IPS-18a (cell line): ENCODE data around the gene FOXP1.
"Not testable (repeated sequence)": the region's sequence is repeated elsewhere in the genome, so short reads cannot be mapped to it uniquely, and the experiment has no call there.

Experiments
- H3K27ac ChIP-seq: one replicate; pipeline ENCODE4 v1.5.1; 2013; ENCODE audit warnings: low read length
- H3K27me3 ChIP-seq: one replicate; pipeline ENCODE4 v1.6.1; 2013; ENCODE audit warnings: mild to moderate bottlenecking, low read length; ENCODE audit not compliant: control insufficient read depth, insufficient read depth
- H3K36me3 ChIP-seq: one replicate; pipeline ENCODE4 v1.6.1; 2013; ENCODE audit warnings: low read depth, low read length; ENCODE audit not compliant: control insufficient read depth
- H3K4me1 ChIP-seq: one replicate; pipeline ENCODE4 v1.6.1; 2013; ENCODE audit warnings: low read depth, low read length; ENCODE audit not compliant: control insufficient read depth
- H3K4me3 ChIP-seq: one replicate; pipeline ENCODE4 v1.5.1; 2013; ENCODE audit warnings: low read length
- H3K9ac ChIP-seq: one replicate; pipeline ENCODE4 v1.6.1; 2013; ENCODE audit warnings: mild to moderate bottlenecking, low read length, moderate library complexity
- H3K9me3 ChIP-seq: one replicate; pipeline ENCODE4 v1.6.1; 2013; ENCODE audit warnings: low read depth, low read length; ENCODE audit not compliant: control insufficient read depth

The FOXP1 gene

DNA sequence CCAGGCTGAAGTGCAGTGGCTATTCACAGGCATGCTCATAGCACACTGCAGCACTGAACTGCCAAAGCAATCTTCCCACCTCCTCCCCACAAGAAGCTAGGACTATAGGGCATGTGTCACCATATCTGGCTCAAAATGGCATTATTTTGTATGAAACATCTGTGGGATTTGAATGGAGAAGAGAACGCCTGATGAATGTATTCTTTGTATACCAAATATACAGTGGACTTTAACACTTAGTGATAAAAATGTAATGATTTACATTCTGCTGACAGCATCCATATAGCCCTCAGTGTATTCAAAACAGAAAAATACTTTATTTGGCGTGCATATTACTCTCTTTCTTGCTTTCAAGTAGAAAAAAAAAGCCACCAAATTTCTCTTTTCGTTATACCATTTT, 257.8 kb downstream of the FOXP1 start:
- Histone ChIP-seq H3K9ac (no peak overlapping the region), H3K9me3 (no peaks in the 10 kb centered on the region), H3K4me3 (no peak overlapping the region), H3K27ac (no peak overlapping the region), H3K36me3 (no peaks in the 10 kb centered on the region), H3K4me1 (no peaks in the 10 kb centered on the region), H3K27me3 (no peaks in the 10 kb centered on the region)

DNA sequence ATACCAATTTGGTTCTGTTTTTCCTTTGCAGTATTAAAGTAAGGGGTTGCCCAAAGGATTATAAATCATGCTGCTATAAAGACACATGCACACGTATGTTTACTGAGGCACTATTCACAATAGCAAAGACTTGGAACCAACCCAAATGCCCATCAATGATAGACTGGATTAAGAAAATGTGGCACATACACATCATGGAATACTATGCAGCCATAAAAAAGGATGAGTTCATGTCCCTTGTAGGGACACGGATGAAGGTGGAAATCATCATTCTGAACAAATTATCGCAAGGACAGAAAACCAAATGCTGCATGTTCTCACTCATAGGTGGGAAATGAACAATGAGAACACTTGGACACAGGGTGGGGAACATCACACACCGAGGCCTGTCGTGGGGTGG, 259.3 kb downstream of the FOXP1 start:
- not testable (repeated sequence) for H3K27ac ChIP-seq, H3K4me1 ChIP-seq, H3K9ac ChIP-seq, H3K9me3 ChIP-seq, H3K27me3 ChIP-seq, H3K36me3 ChIP-seq, H3K4me3 ChIP-seq

DNA sequence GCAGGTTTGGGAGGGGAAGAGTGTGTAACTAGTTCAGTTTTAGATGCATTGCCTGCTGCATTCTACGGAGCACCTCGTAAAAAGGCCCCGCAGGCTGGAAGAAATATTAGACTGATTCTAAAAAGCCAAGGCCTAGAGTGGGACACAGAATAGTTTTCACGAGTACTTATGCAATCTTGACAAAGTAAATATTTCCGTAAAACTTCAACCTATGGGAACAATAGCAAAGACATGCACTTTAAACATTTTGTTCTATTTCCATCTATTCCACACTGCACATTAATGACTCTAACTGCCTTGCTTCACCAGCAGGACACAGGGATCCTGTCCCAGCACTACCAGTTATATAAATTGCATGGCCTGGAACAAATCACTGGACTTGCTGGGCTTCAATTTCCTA, 260.0 kb downstream of the FOXP1 start:
- Histone ChIP-seq H3K9me3 (no peaks in the 10 kb centered on the region), H3K4me1 (no peaks in the 10 kb centered on the region), H3K27ac (no peak overlapping the region), H3K4me3 (no peak overlapping the region), H3K36me3 (no peaks in the 10 kb centered on the region), H3K27me3 (no peaks in the 10 kb centered on the region), H3K9ac (no peak overlapping the region)

DNA sequence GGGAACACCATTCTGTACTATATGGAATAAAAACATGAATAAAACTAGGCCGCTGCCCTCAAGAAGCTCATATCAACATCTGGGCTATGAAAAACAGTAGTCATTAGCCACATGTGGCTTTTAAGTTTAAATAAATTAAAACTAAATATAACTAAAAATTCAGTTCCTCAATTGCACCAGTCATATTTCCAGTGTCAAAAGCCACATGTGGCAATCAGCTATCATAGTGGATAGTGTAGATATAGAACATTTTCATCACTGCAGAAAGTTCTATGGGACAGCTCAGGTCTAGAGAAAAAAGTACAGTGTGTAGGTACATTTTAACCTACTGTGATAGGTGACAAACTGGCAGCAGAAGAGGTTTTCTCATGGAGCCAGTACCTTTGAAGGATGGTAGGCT, 261.4 kb downstream of the FOXP1 start:
- no peaks in the 10 kb centered on the region for H3K9me3 ChIP-seq
- no peaks in the 10 kb centered on the region for H3K4me1 ChIP-seq
- H3K9ac ChIP-seq, result no peak overlapping the region
- no peaks in the 10 kb centered on the region for H3K27me3 ChIP-seq
- no peak overlapping the region for H3K4me3 ChIP-seq
- no peak overlapping the region for H3K27ac ChIP-seq
- no peaks in the 10 kb centered on the region for H3K36me3 ChIP-seq

DNA sequence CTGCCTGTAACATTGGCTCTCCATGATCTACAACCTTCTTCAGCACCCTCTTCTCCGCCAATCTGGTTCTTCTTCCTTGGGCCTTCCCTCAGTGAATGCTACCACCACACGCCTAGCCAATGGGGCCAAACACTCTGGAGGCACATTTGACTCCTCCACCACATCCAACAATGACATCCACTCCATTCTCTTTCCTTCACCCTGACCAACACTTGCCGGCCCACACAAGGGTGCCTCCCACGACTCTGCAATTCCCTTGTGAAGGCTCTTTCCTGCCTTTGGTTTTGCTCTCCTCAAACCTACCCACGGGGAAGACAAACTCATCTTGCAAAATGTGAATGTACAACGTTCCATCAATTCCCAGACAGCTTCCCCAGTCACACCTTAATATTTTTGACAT, 263.8 kb downstream of the FOXP1 start:
- no peak overlapping the region for H3K9ac ChIP-seq
- H3K27ac ChIP-seq, result no peak overlapping the region
- no peaks in the 10 kb centered on the region for H3K4me1 ChIP-seq
- H3K36me3 ChIP-seq, result no peaks in the 10 kb centered on the region
- H3K9me3 ChIP-seq, result no peaks in the 10 kb centered on the region
- H3K4me3 ChIP-seq, result no peak overlapping the region
- H3K27me3 ChIP-seq, result no peaks in the 10 kb centered on the region

GRCh38 chr3:71318458-71318827, 265.1 kb downstream of the FOXP1 start:
- Histone ChIP-seq H3K36me3 (no peaks in the 10 kb centered on the region), H3K4me3 (no peak overlapping the region), H3K4me1 (no peaks in the 10 kb centered on the region), H3K27ac (no peak overlapping the region), H3K9me3 (no peaks in the 10 kb centered on the region), H3K9ac (no peak overlapping the region), H3K27me3 (no peaks in the 10 kb centered on the region)

GRCh38 chr3:71317749-71318457, 265.6 kb downstream of the FOXP1 start:
- Histone ChIP-seq H3K36me3 (no peaks in the 10 kb centered on the region), H3K27me3 (no peaks in the 10 kb centered on the region), H3K9ac (no peak overlapping the region), H3K4me3 (no peak overlapping the region), H3K27ac (no peak overlapping the region), H3K9me3 (no peaks in the 10 kb centered on the region), H3K4me1 (no peaks in the 10 kb centered on the region)

DNA sequence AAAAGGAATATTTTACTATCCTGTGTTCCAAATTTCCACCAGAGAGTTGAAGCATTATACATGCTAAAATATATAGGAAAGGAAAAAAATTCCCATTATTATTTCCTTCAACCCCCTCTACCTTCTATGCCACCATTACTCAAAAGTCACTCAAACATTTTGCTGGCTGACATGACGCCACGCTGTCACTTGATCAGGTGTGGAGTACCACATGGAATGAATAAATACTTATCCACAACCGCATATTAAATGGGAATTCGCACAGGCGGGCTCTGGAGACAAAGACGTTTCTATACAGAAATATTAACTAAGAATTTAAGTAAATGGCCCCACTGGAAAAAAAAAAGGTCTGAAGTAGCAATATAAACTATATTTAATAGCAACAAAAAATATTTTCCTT, 266.4 kb downstream of the FOXP1 start:
- no peaks in the 10 kb centered on the region for H3K36me3 ChIP-seq

DNA sequence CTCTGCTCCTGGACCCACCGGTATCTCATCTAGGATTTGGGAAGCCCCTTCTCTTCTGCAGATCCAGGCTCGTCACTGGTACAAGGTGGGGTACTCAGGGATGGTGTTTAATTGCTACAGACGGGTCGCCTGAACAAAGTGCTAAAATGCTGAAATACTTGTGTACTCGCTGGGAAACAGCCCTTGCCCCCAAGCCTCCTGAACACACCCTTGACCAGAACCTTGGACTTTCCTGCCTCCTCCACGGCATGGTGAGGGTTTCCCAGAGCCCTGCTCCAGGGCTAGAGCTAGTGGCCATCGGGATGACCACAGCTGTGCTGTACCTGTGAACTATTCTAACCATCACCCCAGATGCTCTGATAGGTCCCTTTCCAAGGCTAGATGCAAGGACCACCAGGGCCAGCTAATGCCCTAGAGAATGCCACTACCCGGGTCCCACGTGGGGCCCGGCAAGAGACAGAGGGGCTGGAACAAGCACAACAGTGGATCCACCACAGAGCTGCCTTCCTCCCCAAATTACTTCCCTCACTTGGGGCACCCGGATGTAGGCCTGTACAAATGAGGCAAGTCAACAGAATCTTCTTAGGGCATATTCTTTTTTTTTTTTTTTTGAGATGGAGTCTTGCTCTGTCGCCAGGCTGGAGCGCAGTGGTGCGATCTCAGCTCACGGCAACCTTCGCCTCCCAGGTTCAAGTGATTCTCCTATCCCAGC, 267.3 kb downstream of the FOXP1 start:
- no peak overlapping the region for H3K27ac ChIP-seq

More for the DNA sequence above, 266.4 kb downstream of the FOXP1 start:
- Histone ChIP-seq H3K4me3 (no peak overlapping the region), H3K4me1 (no peaks in the 10 kb centered on the region), H3K27me3 (no peaks in the 10 kb centered on the region), H3K27ac (no peak overlapping the region), H3K9ac (no peak overlapping the region), H3K9me3 (no peaks in the 10 kb centered on the region)

GRCh38 chr3:71315431-71315830, 268.1 kb downstream of the FOXP1 start:
- Histone ChIP-seq H3K9me3 (no peaks in the 10 kb centered on the region), H3K36me3 (no peaks in the 10 kb centered on the region), H3K9ac (no peak overlapping the region), H3K4me3 (no peak overlapping the region), H3K27me3 (no peaks in the 10 kb centered on the region), H3K27ac (no peak overlapping the region), H3K4me1 (peaks cover 1% of the 10 kb centered on the region)

More for the DNA sequence above, 267.3 kb downstream of the FOXP1 start:
- H3K9me3 ChIP-seq, result no peaks in the 10 kb centered on the region
- H3K36me3 ChIP-seq, result no peaks in the 10 kb centered on the region
- no peak overlapping the region for H3K9ac ChIP-seq
- no peak overlapping the region for H3K4me3 ChIP-seq
- no peaks in the 10 kb centered on the region for H3K27me3 ChIP-seq
- no peaks in the 10 kb centered on the region for H3K4me1 ChIP-seq

DNA sequence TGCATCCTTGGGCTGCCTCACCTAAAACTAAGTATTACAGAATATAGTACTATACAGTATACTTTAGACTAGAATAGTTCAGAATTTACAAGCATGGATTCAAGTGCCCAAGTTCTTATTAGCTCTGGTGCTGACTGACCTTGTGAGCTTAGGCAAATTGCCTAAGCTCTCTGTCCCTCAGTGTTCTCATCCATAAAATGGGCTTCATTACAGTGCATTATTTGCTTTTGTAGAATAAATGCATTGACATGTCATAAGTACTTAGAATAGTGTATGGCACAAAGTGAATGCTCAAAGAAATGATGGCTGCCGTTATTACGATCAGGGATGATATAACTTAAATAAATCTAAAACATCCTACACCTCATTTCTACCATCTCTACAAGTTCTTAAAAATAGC, 269.7 kb downstream of the FOXP1 start:
- Histone ChIP-seq H3K9ac (no peak overlapping the region), H3K4me3 (no peak overlapping the region), H3K9me3 (no peaks in the 10 kb centered on the region), H3K36me3 (no peaks in the 10 kb centered on the region), H3K27ac (no peak overlapping the region), H3K4me1 (peaks cover 7% of the 10 kb centered on the region), H3K27me3 (no peaks in the 10 kb centered on the region)

- no peak overlapping the region for H3K27ac ChIP-seq
- H3K4me3 ChIP-seq, result no peak overlapping the region
- H3K27me3 ChIP-seq, result no peaks in the 10 kb centered on the region
- no peaks in the 10 kb centered on the region for H3K36me3 ChIP-seq
- no peaks in the 10 kb centered on the region for H3K9me3 ChIP-seq
- H3K4me1 ChIP-seq, result peaks cover 17% of the 10 kb centered on the region
- H3K9ac ChIP-seq, result no peak overlapping the region
Measured at GRCh38 chr3:71312461-71312860, 271.1 kb downstream of the FOXP1 start.
